ENCODE results near the gene PLD6.

- TF ChIP-seq EZH2 (IDR thresholded peaks at IDR 0.05; ENCODE audit: low read length) (no peak), CTCF (optimal IDR thresholded peaks at IDR 0.05 in 1 of 3, IDR thresholded peaks at IDR 0.05 in 1 of 3, conservative IDR thresholded peaks at IDR 0.05 in 1 of 3; ENCODE audit: extremely low read depth in 1 of 3, insufficient read depth in 2 of 3, low read length in 3 of 3) (no peak)
These were observed at the start of gene PLD6 for GRCh38 chr17:17206124-17206912.
